ENCODE measurements around the gene RAB11FIP4.

The RAB11FIP4 gene

GRCh38 chr17:31497431-31497830 lies 106.0 kb downstream of the RAB11FIP4 start:
- DNase-seq (ENCODE audit: low read depth), result no peak
- no peak overlapping the region for H3K4me3 ChIP-seq (ENCODE audit: control insufficient read depth, low read depth, low read length)
- TF ChIP-seq CTCF (IDR thresholded peaks at IDR 0.05; ENCODE audit: control insufficient read depth, insufficient read depth, low read depth, low read length, missing control alignments), result no peak

GRCh38 chr17:31497994-31498826 lies 106.7 kb downstream of the RAB11FIP4 start:
- TF ChIP-seq CTCF (IDR thresholded peaks at IDR 0.05; ENCODE audit: control insufficient read depth, insufficient read depth, low read depth, low read length, missing control alignments), result no peak
- no peak overlapping the region for H3K4me3 ChIP-seq (ENCODE audit: control insufficient read depth, low read depth, low read length)
- no peak for DNase-seq (ENCODE audit: low read depth)

GRCh38 chr17:31499771-31500554 lies 108.5 kb downstream of the RAB11FIP4 start:
- TF ChIP-seq CTCF (IDR thresholded peaks at IDR 0.05; ENCODE audit: control insufficient read depth, insufficient read depth, low read depth, low read length, missing control alignments), result no peak
- no peak for DNase-seq (ENCODE audit: low read depth)
- H3K4me3 ChIP-seq (ENCODE audit: control insufficient read depth, low read depth, low read length), result no peak overlapping the region; the same call in 1 of the 2 replicates

GRCh38 chr17:31506517-31506916 lies 115.0 kb downstream of the RAB11FIP4 start:
- H3K4me3 ChIP-seq (ENCODE audit: control insufficient read depth, low read depth, low read length), result no peak overlapping the region
- no peak for DNase-seq (ENCODE audit: low read depth)
- no peak for TF ChIP-seq CTCF (IDR thresholded peaks at IDR 0.05; ENCODE audit: control insufficient read depth, insufficient read depth, low read depth, low read length, missing control alignments)

GRCh38 chr17:31508288-31509094 lies 117.0 kb downstream of the RAB11FIP4 start:
- no peak for TF ChIP-seq CTCF (IDR thresholded peaks at IDR 0.05; ENCODE audit: control insufficient read depth, insufficient read depth, low read depth, low read length, missing control alignments)
- DNase-seq (ENCODE audit: low read depth), result no peak
- no peak overlapping the region for H3K4me3 ChIP-seq (ENCODE audit: control insufficient read depth, low read depth, low read length)

- no peak for TF ChIP-seq CTCF (IDR thresholded peaks at IDR 0.05; ENCODE audit: control insufficient read depth, insufficient read depth, low read depth, low read length, missing control alignments)
- no peak overlapping the region for H3K4me3 ChIP-seq (ENCODE audit: control insufficient read depth, low read depth, low read length)
- DNase-seq (ENCODE audit: low read depth), result no peak
Measured at GRCh38 chr17:31509095-31509804, 117.8 kb downstream of the RAB11FIP4 start.

Measured in AG09309 (cell line).